Measurements from ENCODE around the gene GLI2.

Gene GLI2

DNA sequence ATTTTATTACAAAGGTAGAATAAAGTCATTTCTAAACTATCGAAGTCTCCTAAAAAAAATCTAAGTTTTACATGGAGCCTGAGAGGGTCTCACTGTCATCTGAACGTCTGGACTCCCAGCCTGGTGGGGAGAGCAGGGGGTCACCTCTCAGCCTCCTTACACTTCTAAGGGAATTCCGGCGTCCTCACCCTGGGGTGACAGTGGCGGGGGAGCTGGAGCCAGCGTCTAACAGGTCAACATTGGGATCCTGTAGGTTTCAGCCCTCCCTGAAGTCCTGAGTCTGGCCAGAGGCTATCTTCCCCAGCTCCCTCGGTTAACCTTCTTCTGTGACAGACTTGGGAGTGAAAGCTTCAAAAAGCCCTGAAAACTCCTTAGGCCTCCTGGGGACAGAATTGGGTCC lies 34.6 kb upstream of the GLI2 start:
- TF ChIP-seq, protein P1, sequence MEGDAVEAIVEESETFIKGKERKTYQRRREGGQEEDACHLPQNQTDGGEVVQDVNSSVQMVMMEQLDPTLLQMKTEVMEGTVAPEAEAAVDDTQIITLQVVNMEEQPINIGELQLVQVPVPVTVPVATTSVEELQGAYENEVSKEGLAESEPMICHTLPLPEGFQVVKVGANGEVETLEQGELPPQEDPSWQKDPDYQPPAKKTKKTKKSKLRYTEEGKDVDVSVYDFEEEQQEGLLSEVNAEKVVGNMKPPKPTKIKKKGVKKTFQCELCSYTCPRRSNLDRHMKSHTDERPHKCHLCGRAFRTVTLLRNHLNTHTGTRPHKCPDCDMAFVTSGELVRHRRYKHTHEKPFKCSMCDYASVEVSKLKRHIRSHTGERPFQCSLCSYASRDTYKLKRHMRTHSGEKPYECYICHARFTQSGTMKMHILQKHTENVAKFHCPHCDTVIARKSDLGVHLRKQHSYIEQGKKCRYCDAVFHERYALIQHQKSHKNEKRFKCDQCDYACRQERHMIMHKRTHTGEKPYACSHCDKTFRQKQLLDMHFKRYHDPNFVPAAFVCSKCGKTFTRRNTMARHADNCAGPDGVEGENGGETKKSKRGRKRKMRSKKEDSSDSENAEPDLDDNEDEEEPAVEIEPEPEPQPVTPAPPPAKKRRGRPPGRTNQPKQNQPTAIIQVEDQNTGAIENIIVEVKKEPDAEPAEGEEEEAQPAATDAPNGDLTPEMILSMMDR (IDR thresholded peaks at IDR 0.05; ENCODE audit: extremely low read depth, insufficient read depth, missing control alignments) = no peak
- no peak for DNase-seq (ENCODE audit: low spot score)
- in situ Hi-C loops (cut with MboI; ENCODE audit: low pct_unique_long_range_greater_than_20kb, low sequenced_read_pairs, unreplicated experiment) = no loop called here

DNA sequence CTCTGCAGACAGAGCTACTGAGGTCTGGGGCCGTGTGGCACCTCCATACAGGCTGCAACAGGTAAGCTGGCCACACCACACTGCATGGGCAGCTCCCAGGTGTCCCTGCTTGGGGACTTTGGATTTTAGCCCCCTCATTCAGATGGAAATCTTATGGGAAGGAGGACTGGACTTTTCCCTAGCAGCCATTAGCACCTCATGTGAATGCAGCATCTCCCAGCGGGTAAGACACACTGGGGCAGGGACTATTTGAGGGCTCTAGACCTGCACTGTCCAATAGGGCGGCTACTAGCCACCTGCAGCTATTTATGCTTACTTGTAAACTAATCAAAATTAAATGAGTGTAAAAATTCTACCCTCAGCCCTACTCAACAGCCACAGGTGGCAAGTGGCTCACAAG lies 34.2 kb upstream of the GLI2 start:
- TF ChIP-seq, protein P1 (IDR thresholded peaks at IDR 0.05; ENCODE audit: extremely low read depth, insufficient read depth, missing control alignments) = no peak
- DNase-seq (ENCODE audit: low spot score) = no peak
- in situ Hi-C loops (cut with MboI; ENCODE audit: low pct_unique_long_range_greater_than_20kb, low sequenced_read_pairs, unreplicated experiment) = no loop called here

DNA sequence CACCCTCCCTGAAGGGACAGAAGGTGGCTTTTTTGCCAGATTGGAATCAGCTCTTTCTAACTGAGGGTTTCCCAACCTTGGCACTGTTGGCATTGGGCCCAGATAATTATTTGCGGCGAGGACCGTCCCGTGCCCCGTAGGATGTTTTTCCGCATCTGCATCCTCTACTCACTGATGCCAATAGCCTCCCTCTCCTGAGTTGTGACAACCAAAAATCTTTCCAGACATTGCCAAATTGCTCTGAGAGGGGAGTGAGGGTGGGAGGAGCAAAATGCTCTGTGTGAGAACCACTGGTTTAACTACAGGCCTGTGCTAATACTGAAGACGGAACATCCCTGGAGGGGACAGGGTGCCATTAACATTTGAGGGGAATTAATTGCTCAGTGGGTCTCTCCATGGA lies 33.6 kb upstream of the GLI2 start:
- in situ Hi-C loops (cut with MboI; ENCODE audit: low pct_unique_long_range_greater_than_20kb, low sequenced_read_pairs, unreplicated experiment) = no loop called here

DNA sequence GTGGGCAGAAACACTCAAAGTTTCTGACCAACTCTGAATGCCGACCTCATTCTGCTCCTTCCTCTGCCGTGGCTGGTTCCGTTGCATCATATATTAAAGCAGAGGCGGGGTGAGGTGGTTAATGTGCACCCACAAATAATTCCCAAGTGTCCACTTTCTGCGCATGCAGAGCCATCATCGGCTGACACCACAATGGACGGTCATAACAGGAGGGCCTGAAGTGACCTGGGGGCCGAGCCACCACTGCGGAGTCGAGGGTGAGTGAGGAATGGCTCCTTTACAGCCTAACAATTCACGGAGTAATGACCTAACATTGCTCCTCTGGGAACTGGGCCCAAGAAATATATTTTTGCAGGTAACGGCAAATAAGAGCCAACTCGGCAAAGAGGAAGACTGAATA lies 32.9 kb upstream of the GLI2 start:
- TF ChIP-seq, protein P1 (IDR thresholded peaks at IDR 0.05; ENCODE audit: extremely low read depth, insufficient read depth, missing control alignments) = no peak
- in situ Hi-C loops (cut with MboI; ENCODE audit: low pct_unique_long_range_greater_than_20kb, low sequenced_read_pairs, unreplicated experiment) = no loop called here
- DNase-seq (ENCODE audit: low spot score) = no peak

More for the DNA sequence above, 33.6 kb upstream of the GLI2 start:
- DNase-seq (ENCODE audit: low spot score) = no peak
- TF ChIP-seq, protein P1 (IDR thresholded peaks at IDR 0.05; ENCODE audit: extremely low read depth, insufficient read depth, missing control alignments) = no peak

DNA sequence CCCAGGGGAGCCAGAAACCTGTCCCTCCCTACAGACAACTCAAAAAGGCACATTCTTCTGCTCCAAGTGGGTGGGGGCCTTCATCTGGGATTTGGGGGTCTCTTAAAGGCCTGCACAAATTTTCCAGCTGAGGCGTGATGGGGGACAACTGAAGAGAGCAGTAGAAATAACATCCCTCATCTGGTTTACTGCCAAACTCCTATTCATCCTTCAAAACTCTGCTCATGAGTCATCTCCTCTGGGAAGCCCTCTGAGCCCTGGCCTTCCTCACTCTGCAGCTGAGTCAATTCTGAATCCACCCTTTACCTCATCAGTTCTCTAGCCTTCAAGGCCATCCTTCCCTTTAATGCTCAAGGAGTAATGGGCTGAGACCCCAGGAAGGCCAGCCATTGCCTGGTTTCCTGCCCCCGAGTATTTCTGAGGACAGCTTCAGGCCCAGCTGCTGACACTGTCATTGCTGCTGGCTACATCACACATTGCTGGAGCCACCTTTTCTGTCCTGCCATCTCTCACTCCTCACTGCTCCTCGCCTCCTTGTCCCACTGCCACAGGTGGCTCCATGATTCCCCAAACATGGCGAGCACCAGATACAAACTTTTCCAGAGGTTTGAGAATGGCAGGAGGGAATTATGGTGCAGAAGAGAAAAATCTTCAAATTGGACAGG lies 32.2 kb upstream of the GLI2 start:
- DNase-seq (ENCODE audit: low spot score) = no peak
- in situ Hi-C loops (cut with MboI; ENCODE audit: low pct_unique_long_range_greater_than_20kb, low sequenced_read_pairs, unreplicated experiment) = no loop called here
- TF ChIP-seq, protein P1 (IDR thresholded peaks at IDR 0.05; ENCODE audit: extremely low read depth, insufficient read depth, missing control alignments) = no peak

DNA sequence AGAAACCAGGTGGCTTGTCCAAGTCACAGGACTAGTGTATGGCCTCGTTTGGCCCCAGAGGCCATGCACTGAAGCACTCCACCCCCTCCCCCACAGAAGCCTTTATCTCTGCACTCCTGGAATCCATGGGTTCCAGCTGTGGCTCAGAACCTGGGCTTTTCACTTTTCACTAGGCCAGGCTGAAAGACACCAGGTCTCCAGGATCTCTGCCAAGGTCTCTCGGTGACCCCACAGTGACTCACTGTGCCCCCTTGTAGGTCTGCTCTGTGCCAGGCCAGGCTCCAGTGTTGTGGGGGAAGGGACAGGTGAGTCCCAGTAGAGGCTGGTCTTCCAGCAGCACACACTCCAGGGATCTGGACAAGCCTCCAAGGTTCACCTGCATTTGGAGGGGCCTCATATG lies 31.0 kb upstream of the GLI2 start:
- in situ Hi-C loops (cut with MboI; ENCODE audit: low pct_unique_long_range_greater_than_20kb, low sequenced_read_pairs, unreplicated experiment) = no loop called here
- TF ChIP-seq, protein P1 (IDR thresholded peaks at IDR 0.05; ENCODE audit: extremely low read depth, insufficient read depth, missing control alignments) = no peak
- DNase-seq (ENCODE audit: low spot score) = no peak
